H9 (cell line): Measurements from ENCODE around the gene MAN1A2. TPM values are rescaled to one million over a fixed set of nuclear protein-coding genes. Genes with fewer than 3 reads are reported as not detected.

Source experiments
- DNase-seq: peaks from one replicate; pipeline ENCODE4 v3.0.0-alpha.2; 2017
- H2AFZ ChIP-seq: one replicate; pipeline ENCODE4 v1.6.1; 2013; ENCODE audit warnings: mild to moderate bottlenecking, low read length, control low read depth, moderate library complexity
- H2AK5ac ChIP-seq: 2 replicates; pipeline ENCODE4 v1.6.1; 2013; ENCODE audit warnings: low read length, control low read depth, mixed read lengths; ENCODE audit not compliant: insufficient read length
- H2BK120ac ChIP-seq: one replicate; pipeline ENCODE4 v1.6.1; 2013; ENCODE audit warnings: low read depth, mild to moderate bottlenecking, low read length, control low read depth, inconsistent platforms; ENCODE audit not compliant: poor library complexity, severe bottlenecking
- H2BK12ac ChIP-seq: 2 replicates; pipeline ENCODE4 v1.6.1; 2013; ENCODE audit warnings: low read length, control low read depth, mixed read lengths, low read depth; ENCODE audit not compliant: insufficient read length
- H2BK15ac ChIP-seq: 2 replicates; pipeline ENCODE4 v1.6.1; 2013; ENCODE audit warnings: low read depth, low read length, control low read depth
- H2BK20ac ChIP-seq: one replicate; pipeline ENCODE4 v1.6.1; 2013; ENCODE audit warnings: low read depth, mild to moderate bottlenecking, low read length, control low read depth, inconsistent platforms; ENCODE audit not compliant: poor library complexity, severe bottlenecking
- H2BK5ac ChIP-seq: 2 replicates; pipeline ENCODE4 v1.6.1; 2013; ENCODE audit warnings: low read length, control low read depth, mixed read lengths; ENCODE audit not compliant: insufficient read length
- H3K14ac ChIP-seq: 2 replicates; pipeline ENCODE4 v1.6.1; 2013; ENCODE audit warnings: low read length, control low read depth; ENCODE audit not compliant: insufficient read depth
- H3K18ac ChIP-seq: 2 replicates; pipeline ENCODE4 v1.6.1; 2013; ENCODE audit warnings: low read depth, mild to moderate bottlenecking, mixed read lengths, low read length, control low read depth; ENCODE audit not compliant: insufficient read length
- H3K23ac ChIP-seq: 2 replicates; pipeline ENCODE4 v1.6.1; 2013; ENCODE audit warnings: low read length, control low read depth, mixed read lengths, low read depth; ENCODE audit not compliant: insufficient read length
- H3K23me2 ChIP-seq: 2 replicates; pipeline ENCODE4 v1.6.1; 2013; ENCODE audit warnings: low read depth, mild to moderate bottlenecking, mixed read lengths, low read length, control low read depth; ENCODE audit not compliant: insufficient read length, poor library complexity, severe bottlenecking
- H3K27ac ChIP-seq: 2 replicates; pipeline ENCODE4 v1.5.1; 2013; ENCODE audit warnings: low read length, control low read depth, mixed read lengths, low read depth; ENCODE audit not compliant: insufficient read length
- H3K27me3 ChIP-seq: 2 replicates; pipeline ENCODE4 v1.6.1; 2013; ENCODE audit warnings: low read length, control low read depth, inconsistent platforms; ENCODE audit not compliant: insufficient read depth
- H3K4ac ChIP-seq: 2 replicates; pipeline ENCODE4 v1.6.1; 2013; ENCODE audit warnings: low read depth, mild to moderate bottlenecking, control low read depth, inconsistent platforms, low read length, moderate library complexity
- H3K4me1 ChIP-seq: 2 replicates; pipeline ENCODE4 v1.6.1; 2013; ENCODE audit warnings: low read length, control low read depth, inconsistent platforms; ENCODE audit not compliant: insufficient read depth
- H3K4me2 ChIP-seq: 2 replicates; pipeline ENCODE4 v1.6.1; 2013; ENCODE audit warnings: low read length, control low read depth, mixed read lengths; ENCODE audit not compliant: insufficient read length, insufficient read depth
- H3K56ac ChIP-seq: 2 replicates; pipeline ENCODE4 v1.6.1; 2013; ENCODE audit warnings: low read depth, mild to moderate bottlenecking, mixed read lengths, low read length, control low read depth; ENCODE audit not compliant: insufficient read length
- H3K79me1 ChIP-seq: 2 replicates; pipeline ENCODE4 v1.6.1; 2013; ENCODE audit warnings: low read depth, mild to moderate bottlenecking, moderate library complexity, low read length, control low read depth, inconsistent platforms; ENCODE audit not compliant: insufficient read depth, poor library complexity, severe bottlenecking
- H3K79me2 ChIP-seq: 2 replicates; pipeline ENCODE4 v1.6.1; 2013; ENCODE audit warnings: low read length, control low read depth, inconsistent platforms; ENCODE audit not compliant: insufficient read depth
- H3K9ac ChIP-seq: 2 replicates; pipeline ENCODE4 v1.6.1; 2013; ENCODE audit warnings: low read length, control low read depth, mixed read lengths; ENCODE audit not compliant: insufficient read length; ENCODE audit errors: extremely low read depth
- H3K9me3 ChIP-seq: one replicate; pipeline ENCODE4 v1.6.1; 2013; ENCODE audit warnings: low read depth, low read length, inconsistent platforms; ENCODE audit not compliant: control insufficient read depth
- H3T11ph ChIP-seq: one replicate; pipeline ENCODE4 v1.6.1; 2013; ENCODE audit warnings: mild to moderate bottlenecking, low read length, control low read depth, inconsistent platforms
- H4K20me1 ChIP-seq: one replicate; pipeline ENCODE4 v1.6.1; 2013; ENCODE audit not compliant: control insufficient read depth, insufficient read length, insufficient read depth
- H4K5ac ChIP-seq: 2 replicates; pipeline ENCODE4 v1.6.1; 2013; ENCODE audit warnings: low read depth, mild to moderate bottlenecking, mixed read lengths, low read length, control low read depth; ENCODE audit not compliant: insufficient read length
- H4K8ac ChIP-seq: replicated peaks from 2 replicates; pipeline ENCODE4 v1.6.1; 2013; ENCODE audit warnings: low read length, control low read depth, mixed read lengths, low read depth; ENCODE audit not compliant: insufficient read length
- H4K91ac ChIP-seq: 2 replicates; pipeline ENCODE4 v1.6.1; 2013; ENCODE audit warnings: low read depth, mild to moderate bottlenecking, moderate library complexity, mixed read lengths, low read length, control low read depth; ENCODE audit not compliant: insufficient read length
- H3K27ac Mint-ChIP-seq, 3 experiments: 2 replicates in 2 of 3; 3 replicates in 1 of 3; pipeline ENCODE4 v1.8.0; 2020 to 2021; ENCODE audit warnings: mixed read lengths in 3 of 3, mild to moderate bottlenecking in 1 of 3, moderate library complexity in 1 of 3
- H3K27me3 Mint-ChIP-seq: 2 replicates; pipeline ENCODE4 v1.8.0; 2021; ENCODE audit warnings: low read depth, mild to moderate bottlenecking, moderate library complexity, mixed read lengths
- H3K36me3 Mint-ChIP-seq, 3 experiments: 2 replicates in 2 of 3; 3 replicates in 1 of 3; pipeline ENCODE4 v1.8.0; 2020 to 2021; ENCODE audit warnings: low read depth in 3 of 3, mixed read lengths in 3 of 3; ENCODE audit not compliant: insufficient read depth in 1 of 3
- H3K4me1 Mint-ChIP-seq, 2 experiments: 2 replicates each; pipeline ENCODE4 v1.8.0; 2020; ENCODE audit warnings: mixed read lengths in 2 of 2
- H3K4me3 Mint-ChIP-seq, 2 experiments: 2 replicates in 1 of 2; 3 replicates in 1 of 2; pipeline ENCODE4 v1.8.0; 2020 to 2021; ENCODE audit warnings: mild to moderate bottlenecking in 2 of 2, mixed read lengths in 2 of 2, moderate library complexity in 1 of 2
- H3K9me3 Mint-ChIP-seq, 2 experiments: 2 replicates in 1 of 2; 3 replicates in 1 of 2; pipeline ENCODE4 v1.8.0; 2020; ENCODE audit warnings: mild to moderate bottlenecking in 2 of 2, mixed read lengths in 2 of 2, moderate library complexity in 1 of 2
- CTCF ChIP-seq: fragments of 200-600 bp; sonication (generic); conservative IDR thresholded peaks from 3 replicates; pipeline ENCODE4 v1.8.0; 2021; ENCODE audit warnings: antibody characterized with exemption, mild to moderate bottlenecking
- WGBS: extraction: QIAGEN DNeasy Blood & Tissue Kit; methylation state at CpG from one replicate; pipeline ENCODE4 v1.1.7; 2013; ENCODE audit warnings: missing lambda C conversion rate, low lambda C conversion rate, mixed read lengths; ENCODE audit not compliant: insufficient read length; ENCODE audit errors: extremely low coverage; 5-methylcytosine and 5-hydroxymethylcytosine counted together
- total RNA-seq: library from RNA; stranded (reverse); gene quantifications from 2 replicates; pipeline ENCODE4 v1.2.1, GENCODE V29; 2021

Gene MAN1A2
- total RNA-seq, 1 experiment from 2014 or later = 24.0 TPM

- WGBS = no CpG with 5 or more reads among the region's 5 CpGs
- H3K4me1 Mint-ChIP-seq = peaks cover 9 to 13% of the 10 kb centered on the region in 2 experiments
- no peak for TF ChIP-seq CTCF
Observed at GRCh38 chr1:117571496-117571895, 204.2 kb downstream of the MAN1A2 start.

More at GRCh38 chr1:117571496-117571895, 204.2 kb downstream of the MAN1A2 start:
- Mint-ChIP-seq H3K36me3 (no peaks in the 10 kb centered on the region), H3K27me3 (peaks cover 1% of the 10 kb centered on the region; the same call in 1 of the 2 replicates), H3K4me3 (no peak overlapping the region), H3K27ac (no peak overlapping the region), H3K9me3 (no peaks in the 10 kb centered on the region)
- Histone ChIP-seq H2BK12ac (no peak overlapping the region), H2AK5ac (no peak overlapping the region), H2BK5ac (no peak overlapping the region), H3K4me1 (no peaks in the 10 kb centered on the region; the same call in 1 of the 2 replicates), H3K18ac (no peak overlapping the region), H3K56ac (no peak overlapping the region), H3K9ac (no peak overlapping the region), H2BK20ac (no peak overlapping the region), H2AFZ (no peak overlapping the region), H3K4me2 (no peak overlapping the region), H3K79me1 (no peaks in the 10 kb centered on the region), H4K20me1 (no peaks in the 10 kb centered on the region), H3K23me2 (no peaks in the 10 kb centered on the region), H2BK15ac (no peak overlapping the region), H3K9me3 (no peaks in the 10 kb centered on the region), H3K79me2 (no peaks in the 10 kb centered on the region), H3K4ac (no peak overlapping the region), H4K91ac (no peak overlapping the region), H3K23ac (no peak overlapping the region), H3T11ph (no peak overlapping the region), H2BK120ac (no peak overlapping the region), H3K14ac (no peak overlapping the region), H4K5ac (no peak overlapping the region), H3K27ac (no peak overlapping the region), H4K8ac (no peak overlapping the region), H3K27me3 (no peaks in the 10 kb centered on the region)
- no peak for DNase-seq
